Measurements from ENCODE around the gene PITX3. TPM values are rescaled to one million over a fixed set of nuclear protein-coding genes. Genes with fewer than 3 reads are reported as not detected.

PITX3 gene
- total RNA-seq = not detected

DNA sequence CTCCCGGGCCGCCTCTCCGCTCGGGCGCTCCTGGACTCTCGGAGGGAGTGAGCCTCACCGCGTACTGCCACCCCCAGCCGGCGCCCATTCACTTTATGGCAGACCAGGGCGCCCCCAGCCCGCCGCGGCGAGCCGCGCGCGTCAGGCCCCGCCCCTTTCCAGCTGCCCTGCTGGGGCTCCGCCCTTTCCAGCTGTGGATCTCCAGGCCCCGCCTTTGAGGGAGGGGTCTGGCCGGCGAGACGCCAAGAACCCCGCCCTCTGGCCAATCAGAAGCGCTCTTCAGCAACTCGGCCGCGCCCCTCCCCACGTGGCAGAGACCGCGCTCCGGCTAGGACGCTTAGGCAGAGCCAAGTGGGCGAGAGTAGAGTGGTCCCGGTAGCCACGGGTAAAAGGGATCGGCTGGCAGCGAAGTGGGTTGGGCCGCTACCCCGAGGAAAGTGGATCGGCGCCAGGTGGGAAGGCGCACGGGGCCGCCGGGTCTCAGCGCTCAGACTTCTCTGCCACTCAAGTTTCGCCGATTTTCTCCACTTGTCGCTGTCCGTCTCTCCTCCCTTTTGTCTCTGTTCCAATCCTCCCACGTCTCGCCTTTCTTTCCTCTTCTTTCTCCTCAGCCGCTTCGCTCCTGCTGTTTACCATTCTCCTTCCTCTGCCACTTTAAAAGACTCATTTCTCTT, at the start of gene PITX3:
PITX3 (minus strand) TSS at position 69 of the 674 bp plus-strand sequence. CDS start 9,432 bp downstream, outside the sequence.
- Mint-ChIP-seq H3K9me3 (no peaks in the 10 kb centered on the region), H3K27me3 (peaks cover 47% of the 10 kb centered on the region), H3K27ac (no peak within 1 kb of the TSS), H3K36me3 (peaks cover 3% of the 10 kb centered on the region), H3K4me3 (peak within 1 kb of the TSS; percentile 79), H3K4me1 (peaks cover 22% of the 10 kb centered on the region)
- DNase-seq = peak; percentile 92
- POLR2A ChIA-PET = interaction anchor here (0.7 kb wide), 1 partner anchor 10 kb away, joined by 3 read pairs; no protein-coding TSS in a partner anchor
- peak; percentile 31 for ATAC-seq (ENCODE audit: low read depth)

DNA sequence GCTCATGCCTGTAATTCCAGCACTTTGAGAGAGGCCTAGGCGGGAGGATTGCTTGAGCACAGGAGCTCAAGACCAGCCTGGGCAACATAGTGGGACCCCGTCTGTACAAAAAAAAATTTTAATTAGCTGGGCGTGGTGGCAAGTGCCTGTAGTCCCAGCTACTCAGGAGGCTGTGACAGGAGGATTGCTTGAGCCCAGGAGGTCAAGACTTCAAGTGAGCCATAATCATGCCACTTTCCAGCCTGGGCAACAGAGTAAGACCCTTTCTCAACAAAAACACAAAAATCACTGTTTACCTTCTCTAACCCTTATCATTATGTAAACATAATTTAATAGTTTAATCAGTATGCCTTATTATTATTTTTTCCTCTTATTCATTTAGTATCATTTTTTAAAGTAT, 48.5 kb upstream of the PITX3 start:
- Mint-ChIP-seq H3K27ac (no peak overlapping the region), H3K36me3 (peaks cover 7% of the 10 kb centered on the region), H3K4me1 (peaks cover 25% of the 10 kb centered on the region), H3K9me3 (no peaks in the 10 kb centered on the region), H3K4me3 (no peak overlapping the region), H3K27me3 (no peaks in the 10 kb centered on the region)
- ATAC-seq (ENCODE audit: low read depth) (no peak), DNase-seq (no peak)
- POLR2A ChIA-PET = interaction anchor here (0.6 kb wide), 1 partner anchor 144 kb away, joined by 3 read pairs; no protein-coding TSS in a partner anchor

DNA sequence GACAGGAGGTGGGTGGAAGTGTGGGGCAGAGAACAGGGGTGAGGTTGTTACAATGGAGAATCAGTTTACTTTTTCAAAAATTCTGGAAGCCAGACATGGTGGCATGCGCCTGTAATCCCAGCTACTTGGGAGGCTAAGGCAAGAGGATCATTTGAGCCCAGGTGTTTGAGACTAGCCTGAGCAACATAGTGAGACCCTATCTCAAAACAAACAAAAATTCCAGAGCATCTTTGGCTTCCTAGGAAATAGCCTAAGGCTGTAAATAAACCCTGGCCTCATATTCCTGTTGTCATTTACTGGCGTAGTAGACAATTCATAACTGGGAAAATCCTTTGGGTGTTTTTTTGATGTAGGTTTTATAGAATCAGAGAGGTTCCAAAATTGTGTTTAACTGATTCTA, 48.0 kb upstream of the PITX3 start:
- Mint-ChIP-seq H3K27me3 (no peaks in the 10 kb centered on the region), H3K36me3 (peaks cover 7% of the 10 kb centered on the region), H3K4me3 (no peak overlapping the region), H3K4me1 (peaks cover 29% of the 10 kb centered on the region), H3K27ac (no peak overlapping the region), H3K9me3 (no peaks in the 10 kb centered on the region)
- DNase-seq = no peak
- ATAC-seq (ENCODE audit: low read depth) = no peak
- POLR2A ChIA-PET = interaction anchor here (0.6 kb wide), 1 partner anchor 867 kb away, joined by 4 read pairs; no protein-coding TSS in a partner anchor

DNA sequence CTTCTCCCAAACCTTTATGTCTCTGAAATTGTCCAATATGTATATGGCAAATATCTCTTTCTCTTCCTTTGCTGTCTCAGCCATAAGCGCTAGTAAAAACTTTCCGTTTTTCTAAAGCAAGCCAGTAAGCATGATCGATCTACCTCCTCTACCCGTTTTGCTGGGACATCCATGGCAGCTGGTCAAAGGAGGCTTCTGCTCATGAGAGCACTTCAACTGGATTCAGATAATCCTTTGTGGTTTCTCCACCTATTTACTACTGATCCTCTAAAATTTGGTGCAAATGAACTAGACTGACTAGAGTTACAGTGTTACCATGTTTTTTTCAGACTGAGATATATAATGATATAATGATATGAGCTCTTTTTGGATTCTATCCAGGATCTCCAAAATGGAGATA, 46.7 kb upstream of the PITX3 start:
- Mint-ChIP-seq H3K27ac (no peak overlapping the region), H3K4me3 (no peak overlapping the region), H3K4me1 (peaks cover 42% of the 10 kb centered on the region), H3K27me3 (no peaks in the 10 kb centered on the region), H3K36me3 (peaks cover 7% of the 10 kb centered on the region), H3K9me3 (no peaks in the 10 kb centered on the region)
- ATAC-seq (ENCODE audit: low read depth) (no peak), DNase-seq (no peak)
- POLR2A ChIA-PET = no interaction called here

DNA sequence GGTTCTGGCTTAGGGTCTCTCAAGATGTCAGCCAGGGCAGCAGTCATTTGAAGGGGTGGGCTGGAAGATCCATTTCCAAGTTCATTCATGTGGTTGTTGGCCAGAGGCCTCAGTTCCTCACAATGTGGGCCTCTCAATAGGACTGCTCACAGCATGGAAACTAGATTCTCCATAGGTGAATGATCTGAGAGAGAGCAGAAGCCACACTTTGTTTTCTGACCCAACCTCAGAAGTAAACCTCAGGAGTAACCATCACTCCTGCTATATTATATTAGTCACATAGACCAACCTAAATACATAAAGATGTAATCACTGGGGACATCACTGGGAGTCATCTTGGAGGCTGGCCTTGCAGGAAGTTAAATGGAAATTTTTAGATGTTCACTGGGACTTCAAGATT, 46.2 kb upstream of the PITX3 start:
- no peak overlapping the region for H3K27ac Mint-ChIP-seq
- no peaks in the 10 kb centered on the region for H3K9me3 Mint-ChIP-seq
- peaks cover 7% of the 10 kb centered on the region for H3K36me3 Mint-ChIP-seq
- no peaks in the 10 kb centered on the region for H3K27me3 Mint-ChIP-seq
- ATAC-seq (ENCODE audit: low read depth) = peak; percentile 21
- POLR2A ChIA-PET = no interaction called here
- H3K4me1 Mint-ChIP-seq = peaks cover 46% of the 10 kb centered on the region
- H3K4me3 Mint-ChIP-seq = no peak overlapping the region
- no peak for DNase-seq

DNA sequence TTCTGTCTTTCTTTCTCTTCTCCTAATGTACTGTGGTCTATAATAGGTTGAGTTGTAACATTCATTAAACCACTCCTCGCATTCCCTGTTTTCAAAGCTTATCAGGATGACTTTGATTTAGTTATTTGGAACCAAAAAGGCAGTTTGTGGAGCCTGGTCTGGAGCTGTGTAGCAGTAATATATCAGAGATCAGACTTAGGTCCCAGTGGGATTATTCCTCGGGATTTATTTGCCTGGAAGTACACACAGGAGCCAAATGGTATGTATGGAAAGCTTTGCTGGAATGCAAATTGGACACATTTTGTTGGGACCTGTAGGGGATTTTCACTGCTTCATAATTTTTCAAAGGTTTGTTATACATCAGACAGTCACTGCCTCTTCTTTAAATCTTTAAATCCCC, 44.9 kb upstream of the PITX3 start:
- Mint-ChIP-seq H3K9me3 (no peaks in the 10 kb centered on the region), H3K27ac (no peak overlapping the region), H3K27me3 (no peaks in the 10 kb centered on the region), H3K4me3 (no peak overlapping the region), H3K4me1 (peaks cover 46% of the 10 kb centered on the region), H3K36me3 (peaks cover 9% of the 10 kb centered on the region)
- no peak for ATAC-seq (ENCODE audit: low read depth)
- POLR2A ChIA-PET = no interaction called here
- DNase-seq = no peak

DNA sequence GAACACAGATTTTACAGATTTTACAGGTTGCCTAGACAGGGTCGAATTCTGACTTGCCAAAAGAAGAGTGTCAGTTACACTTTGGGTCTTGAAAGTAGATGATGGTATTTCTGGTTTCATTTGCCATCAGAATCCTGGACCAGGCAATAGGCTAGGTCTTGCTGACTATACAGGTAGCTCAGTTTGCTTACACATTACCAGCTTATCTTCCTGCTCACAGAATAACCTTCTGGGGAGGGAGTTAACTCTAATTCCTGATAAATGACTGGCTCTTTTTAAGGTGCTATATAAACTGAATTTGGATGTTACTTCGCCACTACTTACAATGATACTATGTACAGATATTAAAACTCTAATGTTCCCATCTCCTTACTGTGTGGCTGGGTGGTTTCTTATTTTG, 43.8 kb upstream of the PITX3 start:
- no peak overlapping the region for H3K4me3 Mint-ChIP-seq
- H3K27ac Mint-ChIP-seq = no peak overlapping the region
- no peaks in the 10 kb centered on the region for H3K27me3 Mint-ChIP-seq
- H3K9me3 Mint-ChIP-seq = no peaks in the 10 kb centered on the region
- no peak for ATAC-seq (ENCODE audit: low read depth)
- H3K36me3 Mint-ChIP-seq = peaks cover 10% of the 10 kb centered on the region
- no peak for DNase-seq
- peaks cover 54% of the 10 kb centered on the region for H3K4me1 Mint-ChIP-seq
- POLR2A ChIA-PET = no interaction called here

DNA sequence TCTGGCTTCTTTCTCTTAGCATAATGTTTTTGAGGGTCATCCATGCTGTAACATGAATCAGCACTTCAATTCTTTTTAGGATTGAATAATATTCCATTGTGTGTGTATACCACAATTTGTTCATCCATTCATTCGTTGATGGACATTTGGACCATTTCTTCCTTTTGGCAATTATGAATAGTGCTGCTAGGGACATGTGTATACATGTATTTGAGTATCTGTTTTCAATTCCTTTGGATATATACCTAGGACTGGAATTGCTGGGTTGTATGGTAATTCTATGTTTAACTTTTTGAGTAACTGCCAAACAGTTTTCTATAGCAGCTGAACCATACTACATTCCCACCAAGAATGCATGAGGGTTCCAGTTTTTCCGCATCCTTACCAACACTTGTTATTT, 43.2 kb upstream of the PITX3 start:
- Mint-ChIP-seq H3K9me3 (no peaks in the 10 kb centered on the region), H3K27me3 (no peaks in the 10 kb centered on the region), H3K36me3 (peaks cover 10% of the 10 kb centered on the region), H3K27ac (peak overlapping the region; percentile 76), H3K4me1 (peaks cover 58% of the 10 kb centered on the region), H3K4me3 (peak overlapping the region; percentile 70)
- ATAC-seq (ENCODE audit: low read depth) (no peak), DNase-seq (no peak)
- POLR2A ChIA-PET = interaction anchor here (0.5 to 1.7 kb wide), 3 partner anchors 8 to 39 kb away, joined by 3 to 7 read pairs (median 4); partner anchors contain the start of gene GBF1

DNA sequence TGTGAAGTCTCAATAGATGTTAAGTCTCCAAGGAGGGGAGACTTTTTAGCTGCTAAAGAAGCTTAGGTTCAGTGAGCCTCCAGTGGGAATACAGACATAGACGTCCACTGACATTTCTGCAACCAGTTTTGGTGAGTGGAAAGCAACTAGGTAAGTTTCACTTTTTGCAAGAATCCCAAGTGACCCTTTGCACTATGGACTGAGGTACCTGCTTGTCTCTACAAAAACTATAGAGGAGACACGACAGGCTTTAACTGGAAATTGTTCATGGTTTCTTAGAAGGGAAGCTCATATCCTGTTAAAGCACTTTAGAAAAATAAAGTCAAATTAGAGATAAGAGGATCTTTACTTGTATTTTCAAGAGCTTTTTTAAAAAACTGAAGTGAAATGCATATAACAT, 42.6 kb upstream of the PITX3 start:
- no peaks in the 10 kb centered on the region for H3K27me3 Mint-ChIP-seq
- no peak for DNase-seq
- H3K4me1 Mint-ChIP-seq = peaks cover 58% of the 10 kb centered on the region
- POLR2A ChIA-PET = interaction anchor here (1.4 to 1.7 kb wide), 2 partner anchors 29 to 38 kb away, joined by 3 to 7 read pairs; partner anchors contain the start of gene GBF1
- H3K4me3 Mint-ChIP-seq = peak overlapping the region; percentile 70
- peaks cover 10% of the 10 kb centered on the region for H3K36me3 Mint-ChIP-seq
- peak overlapping the region; percentile 76 for H3K27ac Mint-ChIP-seq
- H3K9me3 Mint-ChIP-seq = no peaks in the 10 kb centered on the region
- peak; percentile 72 for ATAC-seq (ENCODE audit: low read depth)

DNA sequence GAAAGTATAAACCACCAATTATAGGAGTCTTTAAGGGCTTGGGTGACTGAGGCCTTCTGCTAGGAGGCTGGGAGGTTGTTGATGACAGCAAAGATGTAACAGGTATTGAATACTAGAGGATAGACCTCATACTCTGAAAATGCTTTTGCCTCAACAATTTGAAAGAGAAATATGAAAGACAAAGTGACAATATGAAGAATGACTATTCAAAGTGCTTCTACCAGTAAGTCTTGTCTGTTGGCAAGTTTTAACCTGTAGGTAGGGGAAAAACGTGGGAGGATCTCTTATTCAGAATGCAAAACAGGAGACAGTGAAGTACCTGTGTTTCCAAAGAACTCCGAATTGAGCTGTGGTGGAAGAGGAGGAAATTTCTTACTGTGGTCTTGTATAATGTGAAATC, 42.2 kb upstream of the PITX3 start:
- no peak for ATAC-seq (ENCODE audit: low read depth)

DNA sequence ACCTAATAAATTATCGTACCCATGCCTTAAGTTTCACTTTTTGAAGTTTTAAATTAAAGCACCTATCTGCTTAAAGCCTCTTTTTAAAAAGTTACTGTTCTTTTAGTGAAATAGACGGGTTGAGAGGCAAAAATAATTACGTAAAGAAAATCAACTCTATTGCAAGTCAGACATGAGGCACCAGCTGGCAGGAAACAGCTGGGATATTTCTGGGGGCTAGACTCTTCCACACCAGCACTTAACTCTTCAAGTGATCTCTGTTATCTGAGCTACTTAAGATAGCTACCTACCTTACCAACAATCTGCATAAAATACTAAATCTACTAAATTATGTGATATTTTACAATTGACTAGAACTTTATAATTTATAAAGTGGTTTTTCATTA, 39.8 kb upstream of the PITX3 start:
- no peaks in the 10 kb centered on the region for H3K9me3 Mint-ChIP-seq
- ATAC-seq (ENCODE audit: low read depth) = no peak
- no peaks in the 10 kb centered on the region for H3K27me3 Mint-ChIP-seq
- POLR2A ChIA-PET = no interaction called here
- H3K4me3 Mint-ChIP-seq = peak overlapping the region; percentile 74
- no peak for DNase-seq
- peaks cover 49% of the 10 kb centered on the region for H3K4me1 Mint-ChIP-seq
- no peak overlapping the region for H3K27ac Mint-ChIP-seq
- peaks cover 13% of the 10 kb centered on the region for H3K36me3 Mint-ChIP-seq

More for the DNA sequence above, 42.2 kb upstream of the PITX3 start:
- POLR2A ChIA-PET = interaction anchor here (1.4 to 1.7 kb wide), 2 partner anchors 30 to 38 kb away, joined by 3 to 7 read pairs; partner anchors contain the start of gene GBF1
- Mint-ChIP-seq H3K27me3 (no peaks in the 10 kb centered on the region), H3K4me1 (peaks cover 62% of the 10 kb centered on the region), H3K4me3 (peak overlapping the region; percentile 70), H3K27ac (peak overlapping the region; percentile 76), H3K36me3 (peaks cover 11% of the 10 kb centered on the region), H3K9me3 (no peaks in the 10 kb centered on the region)
- no peak for DNase-seq

DNA sequence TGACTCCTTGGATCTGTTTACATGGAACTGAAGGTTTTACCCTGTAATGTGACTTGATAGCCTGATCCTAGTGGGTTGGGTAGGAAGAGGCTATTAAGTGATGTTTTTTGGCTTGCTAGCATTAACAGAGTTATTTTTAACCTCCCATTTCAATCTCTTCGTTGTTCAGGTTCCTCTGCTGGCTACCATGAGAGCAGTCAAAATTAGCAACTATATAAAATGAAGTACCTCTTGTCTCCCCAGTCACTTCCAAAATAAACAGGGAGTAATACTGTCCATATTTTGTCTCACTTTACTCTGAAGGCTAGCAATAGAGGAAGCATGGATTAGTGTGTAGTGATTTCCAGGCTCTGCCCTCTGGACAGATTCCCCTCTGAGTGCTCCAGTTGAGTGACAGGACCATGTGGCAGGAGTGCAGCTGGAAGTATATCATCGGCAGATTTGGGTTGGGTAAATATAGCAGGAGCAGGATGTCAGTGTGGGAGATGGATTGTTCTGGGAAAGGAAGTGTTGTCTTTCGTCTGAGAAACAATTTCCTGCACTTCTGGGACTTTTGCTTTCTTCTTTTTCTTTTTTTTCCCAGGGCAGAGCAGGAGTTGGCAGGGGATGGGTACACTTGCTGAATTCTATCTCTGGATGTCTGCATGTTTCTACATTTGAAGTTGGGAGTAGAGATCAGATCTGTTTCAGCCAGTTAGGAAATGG, 39.2 kb upstream of the PITX3 start:
- Mint-ChIP-seq H3K27me3 (no peaks in the 10 kb centered on the region), H3K27ac (no peak overlapping the region), H3K4me3 (peak overlapping the region; percentile 74), H3K9me3 (no peaks in the 10 kb centered on the region), H3K36me3 (peaks cover 13% of the 10 kb centered on the region), H3K4me1 (peaks cover 47% of the 10 kb centered on the region)
- DNase-seq (no peak), ATAC-seq (ENCODE audit: low read depth) (no peak)
- POLR2A ChIA-PET = no interaction called here

DNA sequence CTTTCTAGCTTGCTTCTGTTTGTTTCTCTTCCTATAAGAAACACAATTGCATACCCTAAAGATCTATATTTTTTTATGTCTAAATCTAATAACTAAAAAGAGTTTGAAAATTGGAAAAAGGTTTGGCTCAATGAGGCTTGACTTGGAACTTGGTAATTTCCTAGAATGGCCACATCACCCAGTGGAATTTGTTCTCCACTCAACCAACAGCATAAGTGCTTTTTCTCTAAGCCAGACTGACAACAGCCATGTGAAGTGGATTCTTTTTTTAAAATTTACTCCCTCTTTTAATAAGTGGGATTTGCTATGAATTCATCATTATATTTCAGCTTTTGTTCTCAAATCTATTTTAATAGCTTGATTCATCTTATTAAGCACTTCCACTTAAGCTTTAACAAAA, 37.8 kb upstream of the PITX3 start:
- no peaks in the 10 kb centered on the region for H3K27me3 Mint-ChIP-seq
- H3K9me3 Mint-ChIP-seq = no peaks in the 10 kb centered on the region
- no peak overlapping the region for H3K4me3 Mint-ChIP-seq
- H3K4me1 Mint-ChIP-seq = peaks cover 34% of the 10 kb centered on the region
- peaks cover 6% of the 10 kb centered on the region for H3K36me3 Mint-ChIP-seq
- DNase-seq (no peak), ATAC-seq (ENCODE audit: low read depth) (no peak)
- POLR2A ChIA-PET = interaction anchor here (0.6 kb wide), 1 partner anchor 34 kb away, joined by 3 read pairs; the partner anchor contains the start of gene GBF1
- no peak overlapping the region for H3K27ac Mint-ChIP-seq

DNA sequence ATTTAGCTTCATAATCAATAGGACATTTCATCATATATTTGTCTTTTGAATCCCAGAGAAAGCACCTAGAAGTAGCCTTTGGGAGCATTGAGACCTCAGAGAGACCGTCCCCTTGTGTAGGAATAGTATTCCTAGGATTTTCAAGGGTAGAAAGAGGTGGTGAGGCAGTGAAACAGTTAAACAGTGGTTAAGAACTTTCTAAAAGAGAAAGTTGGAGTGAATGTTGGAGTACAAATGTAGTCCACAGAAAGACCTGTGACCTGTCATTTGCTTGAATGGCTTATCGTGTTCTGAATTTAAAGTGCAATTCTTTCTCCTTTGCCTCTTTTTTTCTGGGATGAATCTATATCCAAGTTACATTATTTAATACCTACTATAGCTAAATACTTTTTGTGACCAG, 34.0 kb upstream of the PITX3 start:
- ATAC-seq (ENCODE audit: low read depth) = no peak
- peaks cover 14% of the 10 kb centered on the region for H3K36me3 Mint-ChIP-seq
- H3K9me3 Mint-ChIP-seq = no peaks in the 10 kb centered on the region
- no peak overlapping the region for H3K4me3 Mint-ChIP-seq
- no peaks in the 10 kb centered on the region for H3K27me3 Mint-ChIP-seq
- POLR2A ChIA-PET = no interaction called here
- peaks cover 18% of the 10 kb centered on the region for H3K4me1 Mint-ChIP-seq
- no peak for DNase-seq
- no peak overlapping the region for H3K27ac Mint-ChIP-seq

Measured in activated naive CD8-positive, alpha-beta T cell treated with anti-CD3 and anti-CD28 coated beads, Interleukin-2, amount 10 ng/mL, durations not matched to agents 7 days and 5 days (primary cell).